Hindlimb muscle (tissue), 1 donor: ENCODE measurements around the gene SLC32A1. TPM values are rescaled to one million over a fixed set of nuclear protein-coding genes. Genes with fewer than 3 reads are reported as not detected.
A peak's percentile ranks its signal among the peaks of the same experiment; 100 is the strongest.

ENCODE experiments used
- DNase-seq: peaks from one replicate; pipeline ENCODE4 v3.0.0-alpha.2; 2013
- polyA plus RNA-seq: library from polyadenylated mRNA; unstranded; fragments of 120-200 nt; gene quantifications from one replicate; pipeline ENCODE4 v1.2.1, GENCODE V29; 2013; ENCODE audit not compliant: insufficient read length

SLC32A1 gene
- polyA plus RNA-seq, 1 donor = not detected

DNA sequence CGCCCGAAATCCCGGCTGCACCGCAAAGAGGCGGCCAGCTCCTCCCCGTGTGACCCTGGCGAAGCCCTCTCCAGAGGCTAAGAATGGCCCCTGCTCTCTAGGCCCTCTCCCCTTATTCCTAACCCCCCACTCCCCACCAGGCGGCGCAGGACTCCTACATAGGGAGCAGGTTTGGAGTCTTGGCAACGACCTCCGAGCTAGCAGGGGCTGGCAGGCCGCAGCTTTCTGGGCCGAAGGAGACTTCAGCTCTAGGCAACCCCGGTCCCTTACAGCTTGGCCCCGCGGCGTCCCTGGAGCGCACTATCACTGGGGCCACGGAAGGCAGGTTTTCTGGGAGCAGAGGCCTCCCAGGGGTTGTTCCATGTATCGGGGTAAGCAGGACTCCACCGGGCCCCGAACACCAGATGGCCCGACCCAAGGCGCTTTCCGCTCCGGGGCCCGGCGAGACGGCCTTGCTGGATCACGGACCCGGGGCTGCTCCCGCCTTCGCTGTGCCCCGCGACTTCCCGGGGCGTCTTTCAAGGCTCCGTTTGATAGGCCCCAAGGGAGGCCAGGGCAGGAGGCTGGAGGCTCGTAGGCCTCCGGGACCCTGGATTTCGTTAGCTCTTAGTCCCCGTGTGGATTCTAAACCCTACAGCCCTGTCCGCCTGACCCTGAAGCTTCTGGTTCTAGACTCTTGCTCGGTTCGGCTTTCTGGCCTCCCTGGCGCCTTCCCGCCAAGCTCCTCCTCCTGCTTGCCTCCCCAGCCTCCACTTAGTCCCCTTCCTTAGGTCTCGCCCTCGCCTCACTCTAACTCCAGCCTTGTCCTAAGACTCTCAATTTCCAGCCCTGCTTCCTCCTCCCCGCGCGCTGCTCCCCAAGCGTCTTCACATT lies 1.9 kb downstream of the SLC32A1 start:
- no peak for DNase-seq

DNA sequence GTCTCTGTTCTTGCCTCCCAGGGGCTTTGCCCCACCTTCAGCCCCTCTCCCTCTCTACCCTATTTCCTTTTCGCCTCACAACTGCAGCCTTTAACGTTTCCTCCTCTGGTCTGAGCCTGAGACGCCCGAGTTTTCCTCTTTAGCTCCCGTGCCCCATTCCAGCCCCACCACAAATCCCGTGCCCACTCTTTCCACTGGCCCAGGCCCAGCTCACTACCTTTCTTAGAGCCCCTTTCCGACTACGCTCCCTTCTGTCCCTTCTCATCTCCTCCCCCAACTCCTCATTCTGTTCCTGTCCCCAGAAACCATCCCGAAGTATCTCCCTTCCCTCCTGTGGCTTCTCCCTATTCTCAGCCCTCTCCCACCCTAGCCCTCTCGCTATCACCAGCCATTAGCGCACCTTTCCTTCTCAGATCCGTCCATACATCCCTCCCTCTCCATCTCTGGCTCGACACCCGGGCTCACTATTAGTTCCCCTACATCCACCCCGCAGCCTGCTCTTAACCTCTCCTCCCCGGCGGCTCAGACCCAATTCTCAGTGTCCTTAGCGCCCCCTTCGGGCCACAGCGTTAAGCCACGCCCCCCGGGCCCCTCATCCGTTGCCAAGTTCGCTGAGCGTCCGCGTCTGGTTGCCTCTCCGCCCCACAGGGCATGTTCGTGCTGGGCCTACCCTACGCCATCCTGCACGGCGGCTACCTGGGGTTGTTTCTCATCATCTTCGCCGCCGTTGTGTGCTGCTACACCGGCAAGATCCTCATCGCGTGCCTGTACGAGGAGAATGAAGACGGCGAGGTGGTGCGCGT lies 2.7 kb downstream of the SLC32A1 start:
- no peak for DNase-seq

DNA sequence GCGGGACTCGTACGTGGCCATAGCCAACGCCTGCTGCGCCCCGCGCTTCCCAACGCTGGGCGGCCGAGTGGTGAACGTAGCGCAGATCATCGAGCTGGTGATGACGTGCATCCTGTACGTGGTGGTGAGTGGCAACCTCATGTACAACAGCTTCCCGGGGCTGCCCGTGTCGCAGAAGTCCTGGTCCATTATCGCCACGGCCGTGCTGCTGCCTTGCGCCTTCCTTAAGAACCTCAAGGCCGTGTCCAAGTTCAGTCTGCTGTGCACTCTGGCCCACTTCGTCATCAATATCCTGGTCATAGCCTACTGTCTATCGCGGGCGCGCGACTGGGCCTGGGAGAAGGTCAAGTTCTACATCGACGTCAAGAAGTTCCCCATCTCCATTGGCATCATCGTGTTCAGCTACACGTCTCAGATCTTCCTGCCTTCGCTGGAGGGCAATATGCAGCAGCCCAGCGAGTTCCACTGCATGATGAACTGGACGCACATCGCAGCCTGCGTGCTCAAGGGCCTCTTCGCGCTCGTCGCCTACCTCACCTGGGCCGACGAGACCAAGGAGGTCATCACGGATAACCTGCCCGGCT lies 3.4 kb downstream of the SLC32A1 start:
- no peak for DNase-seq

DNA sequence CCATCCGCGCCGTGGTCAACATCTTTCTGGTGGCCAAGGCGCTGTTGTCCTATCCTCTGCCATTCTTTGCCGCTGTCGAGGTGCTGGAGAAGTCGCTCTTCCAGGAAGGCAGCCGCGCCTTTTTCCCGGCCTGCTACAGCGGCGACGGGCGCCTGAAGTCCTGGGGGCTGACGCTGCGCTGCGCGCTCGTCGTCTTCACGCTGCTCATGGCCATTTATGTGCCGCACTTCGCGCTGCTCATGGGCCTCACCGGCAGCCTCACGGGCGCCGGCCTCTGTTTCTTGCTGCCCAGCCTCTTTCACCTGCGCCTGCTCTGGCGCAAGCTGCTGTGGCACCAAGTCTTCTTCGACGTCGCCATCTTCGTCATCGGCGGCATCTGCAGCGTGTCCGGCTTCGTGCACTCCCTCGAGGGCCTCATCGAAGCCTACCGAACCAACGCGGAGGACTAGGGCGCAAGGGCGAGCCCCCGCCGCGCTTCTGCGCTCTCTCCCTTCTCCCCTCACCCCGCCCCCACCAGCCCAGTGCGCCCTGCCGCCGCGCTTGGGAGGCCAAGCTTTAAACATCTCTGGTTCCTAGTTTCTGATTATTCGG lies 4.0 kb downstream of the SLC32A1 start:
- DNase-seq = no peak

DNA sequence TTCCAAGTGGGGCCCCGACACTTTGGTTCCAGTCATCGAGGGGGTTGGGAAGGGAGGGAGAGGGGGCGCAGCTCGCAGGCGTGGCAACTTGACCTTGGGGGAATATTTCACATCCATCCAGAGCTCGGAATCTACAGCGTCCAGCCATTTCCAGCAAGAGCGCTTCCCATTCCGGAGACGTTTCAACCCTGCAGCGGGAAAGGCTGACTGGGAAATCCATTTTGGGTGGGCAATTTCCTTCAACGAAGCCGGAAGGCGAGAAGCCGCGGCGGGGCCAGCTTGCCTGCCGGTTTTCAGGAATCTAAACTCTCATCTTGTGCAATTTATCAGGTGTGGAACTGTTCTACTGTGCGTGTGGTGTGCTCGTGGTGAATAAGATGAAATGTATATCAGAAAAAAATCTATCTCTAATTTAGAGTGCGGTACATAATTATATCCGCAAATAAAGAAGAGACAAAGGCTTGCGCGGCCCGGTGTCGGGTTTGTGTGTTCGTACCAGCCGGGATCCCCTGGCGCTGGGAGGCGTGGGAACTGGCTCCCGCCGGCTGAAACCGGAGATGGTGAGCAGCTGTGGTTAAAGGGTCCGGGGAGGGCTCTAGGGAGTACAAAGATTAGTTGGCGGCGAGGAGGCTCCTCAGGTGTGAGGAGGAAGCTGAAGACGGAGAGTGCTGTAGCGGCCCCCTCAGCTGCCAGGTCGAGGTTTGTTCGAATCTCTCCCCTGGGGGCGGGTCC lies 4.8 kb downstream of the SLC32A1 start:
- no peak for DNase-seq

DNA sequence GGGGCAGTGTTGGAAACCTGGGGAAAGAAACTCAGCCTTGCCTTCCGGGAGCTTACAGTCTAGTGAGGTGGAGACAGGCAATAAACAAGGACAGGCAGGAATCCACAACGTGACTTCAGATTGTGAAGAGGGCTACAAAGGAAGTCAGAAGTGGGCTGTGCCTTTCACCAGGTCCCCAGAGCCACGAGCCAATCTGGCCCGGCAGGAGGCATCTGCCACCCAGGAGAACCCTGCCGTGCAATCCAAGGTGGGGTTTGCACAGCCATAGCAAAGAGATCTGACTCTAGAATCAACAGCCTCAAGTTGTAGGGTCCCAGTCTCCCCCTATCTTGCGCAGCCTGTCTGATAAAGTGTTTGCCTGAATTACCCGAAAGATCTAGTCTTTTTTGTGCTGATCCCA lies 5.5 kb downstream of the SLC32A1 start:
- no peak for DNase-seq

DNA sequence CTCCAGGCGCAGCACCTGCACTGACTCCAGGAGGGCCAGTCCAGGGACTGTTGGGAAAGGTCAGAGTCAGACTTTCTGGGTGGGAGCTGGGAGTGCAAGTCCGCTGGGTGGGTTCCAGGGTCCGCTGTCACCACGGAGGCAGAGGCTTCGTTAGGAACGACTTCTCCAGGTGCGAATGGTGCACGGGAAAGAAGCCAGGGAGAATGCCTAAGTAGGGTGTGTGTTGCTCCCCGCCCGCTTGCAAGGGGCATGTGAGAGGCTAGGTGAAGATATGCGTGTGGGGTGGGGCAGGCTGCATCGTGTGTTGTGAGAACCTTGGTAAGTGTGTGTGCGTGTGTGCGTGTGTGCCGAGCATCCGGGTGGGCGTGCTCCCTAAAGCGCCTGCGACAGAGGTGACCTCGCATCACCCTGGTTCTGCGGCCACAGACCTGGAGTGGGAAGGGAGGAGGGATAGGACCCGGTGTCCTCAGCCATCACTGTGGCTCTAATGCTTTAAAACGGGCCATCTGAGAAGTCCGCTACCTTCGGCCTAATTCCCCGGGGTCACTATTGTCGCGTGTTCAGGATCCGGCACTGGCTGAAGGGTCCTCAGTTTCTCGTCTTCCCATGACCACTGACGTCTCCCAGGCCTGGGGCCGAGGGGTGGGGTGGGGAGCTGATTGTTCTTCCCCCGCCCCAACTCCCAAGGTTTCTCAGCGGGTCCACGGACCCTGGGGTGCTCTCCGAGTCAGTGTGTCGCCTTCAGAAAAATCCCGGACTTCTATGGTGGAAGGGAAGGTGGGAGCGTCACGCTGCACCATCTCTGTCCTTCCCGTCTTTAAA lies 6.1 kb downstream of the SLC32A1 start:
- no peak for DNase-seq

DNA sequence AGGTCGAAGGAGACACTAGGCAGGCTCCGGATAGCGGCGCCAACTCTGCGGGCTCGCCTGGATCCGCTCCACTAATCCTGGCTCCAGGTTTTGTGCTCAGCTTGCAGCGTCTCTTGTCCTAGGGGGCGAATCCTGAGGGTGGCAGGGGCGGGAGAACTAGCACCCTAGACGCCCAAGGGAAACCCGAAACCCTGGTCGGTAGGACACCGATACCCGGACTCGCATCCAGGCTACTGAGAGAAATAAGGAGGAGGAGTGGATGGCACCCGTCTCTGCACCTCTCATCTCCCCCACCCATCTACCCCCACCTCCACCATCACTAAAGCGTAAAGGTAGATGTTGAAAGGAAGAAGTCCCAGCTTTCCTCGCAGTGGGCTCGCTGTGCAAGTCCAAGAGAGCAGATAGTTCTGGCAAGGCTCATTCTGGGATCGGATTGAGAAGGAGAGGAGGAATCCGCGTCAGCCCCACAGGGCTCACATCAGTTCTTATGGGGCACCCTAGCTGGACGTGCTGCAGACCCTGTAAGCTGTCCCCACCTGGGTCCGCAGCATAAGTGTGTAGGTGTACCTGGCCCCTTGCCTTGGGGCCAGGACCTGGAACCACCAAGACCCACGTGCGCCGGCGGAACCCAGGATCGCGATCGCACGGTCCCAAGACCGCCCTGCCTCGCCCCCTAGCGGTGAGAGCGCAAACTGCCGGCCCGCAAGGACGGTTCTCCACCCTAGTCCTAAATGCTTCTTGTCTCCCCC lies 6.9 kb downstream of the SLC32A1 start:
- DNase-seq = peak; percentile 55

DNA sequence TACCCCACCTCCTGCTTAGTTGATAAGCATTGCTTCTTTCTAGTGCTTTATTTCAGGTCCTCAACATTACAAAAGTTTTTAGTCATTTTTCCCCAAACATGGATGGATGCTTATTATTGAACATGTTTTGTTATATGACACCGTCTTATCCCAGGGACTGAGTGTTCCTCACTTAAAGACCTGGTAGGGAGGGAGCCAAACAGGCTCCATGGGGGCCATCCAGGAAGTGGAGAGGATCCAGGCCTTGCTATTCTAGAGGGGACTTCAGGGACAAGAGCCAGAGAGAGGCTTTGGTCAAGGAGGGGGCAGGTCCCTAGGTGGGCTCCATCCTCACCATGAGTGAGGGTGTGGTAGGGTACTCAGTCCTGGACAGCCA lies 7.4 kb downstream of the SLC32A1 start:
- DNase-seq = no peak

DNA sequence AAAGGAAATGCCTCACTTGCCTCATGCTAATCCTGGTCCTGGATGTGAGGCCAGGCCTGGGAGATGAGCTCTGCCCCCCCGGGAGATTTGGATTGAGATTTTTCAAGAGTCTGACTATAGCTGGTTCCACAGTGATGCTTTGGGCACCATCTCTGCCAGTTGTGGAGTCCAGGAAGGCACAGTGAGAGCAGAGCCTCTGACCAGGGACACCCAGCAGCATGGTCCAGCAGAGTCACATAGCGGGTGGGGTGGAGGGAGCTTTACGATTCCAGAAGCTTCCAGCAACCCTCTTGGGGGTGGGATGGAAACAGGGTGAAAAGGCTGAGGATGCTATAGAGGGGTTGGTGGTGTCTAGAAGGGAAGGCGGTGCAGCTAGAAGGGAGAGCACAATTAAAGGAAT lies 8.7 kb downstream of the SLC32A1 start:
- no peak for DNase-seq

DNA sequence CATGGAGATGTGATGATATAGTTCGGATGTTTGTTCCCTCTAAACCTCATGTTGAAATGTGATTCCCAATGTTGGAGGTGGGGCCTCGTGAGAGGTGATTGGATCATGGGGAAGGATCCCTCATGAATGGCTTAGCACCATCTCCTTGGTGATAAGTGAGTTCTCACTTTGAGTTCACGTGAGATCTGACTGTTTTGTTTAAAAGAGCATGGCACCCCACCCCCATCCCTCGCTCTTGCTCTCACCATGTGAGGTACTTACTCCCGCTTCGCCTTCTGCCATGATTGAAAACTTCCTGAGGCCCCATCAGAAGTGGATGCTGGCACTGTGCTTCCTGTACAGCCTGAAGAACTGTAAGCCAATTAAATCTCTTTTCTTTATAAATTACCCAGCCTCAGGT lies 10.9 kb downstream of the SLC32A1 start:
- no peak for DNase-seq

DNA sequence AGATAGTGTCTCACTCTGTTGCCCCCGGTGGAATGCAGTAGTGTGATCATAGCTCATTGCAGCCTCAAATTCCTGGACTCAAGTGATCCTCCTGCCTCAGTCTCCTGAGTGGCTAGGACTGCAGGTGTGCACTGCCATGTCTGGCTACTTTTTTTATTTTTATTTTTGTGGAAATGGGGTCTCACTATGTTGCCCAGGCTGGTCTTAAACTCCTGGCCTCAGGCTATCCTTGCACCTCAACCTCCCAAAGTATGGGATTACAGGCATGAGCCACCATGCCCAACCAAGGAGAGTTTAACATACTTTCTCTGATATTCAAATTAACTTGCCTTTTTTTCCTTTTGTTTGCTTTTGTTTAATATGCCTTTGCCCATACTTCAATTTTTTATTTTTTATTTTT lies 13.6 kb downstream of the SLC32A1 start:
- no peak for DNase-seq

DNA sequence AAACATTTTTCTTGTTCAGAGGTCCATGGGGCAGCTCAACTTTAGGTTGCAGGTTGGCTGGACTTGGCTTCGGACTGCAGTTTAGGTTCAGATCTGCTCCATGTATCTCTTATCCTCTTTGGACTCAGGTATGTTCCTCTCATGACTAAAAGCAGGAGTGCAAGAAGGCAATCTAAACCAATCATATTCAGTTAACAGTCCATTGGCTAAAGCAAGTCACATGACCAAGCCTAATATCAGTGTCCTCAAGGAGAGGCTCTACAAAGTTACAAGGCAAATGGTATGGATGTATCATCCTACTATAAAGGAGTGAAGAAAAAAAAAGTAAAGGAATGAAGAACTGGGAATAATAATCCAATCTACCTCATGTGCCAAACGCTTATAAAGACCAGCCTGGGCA lies 21.5 kb downstream of the SLC32A1 start:
- no peak for DNase-seq

DNA sequence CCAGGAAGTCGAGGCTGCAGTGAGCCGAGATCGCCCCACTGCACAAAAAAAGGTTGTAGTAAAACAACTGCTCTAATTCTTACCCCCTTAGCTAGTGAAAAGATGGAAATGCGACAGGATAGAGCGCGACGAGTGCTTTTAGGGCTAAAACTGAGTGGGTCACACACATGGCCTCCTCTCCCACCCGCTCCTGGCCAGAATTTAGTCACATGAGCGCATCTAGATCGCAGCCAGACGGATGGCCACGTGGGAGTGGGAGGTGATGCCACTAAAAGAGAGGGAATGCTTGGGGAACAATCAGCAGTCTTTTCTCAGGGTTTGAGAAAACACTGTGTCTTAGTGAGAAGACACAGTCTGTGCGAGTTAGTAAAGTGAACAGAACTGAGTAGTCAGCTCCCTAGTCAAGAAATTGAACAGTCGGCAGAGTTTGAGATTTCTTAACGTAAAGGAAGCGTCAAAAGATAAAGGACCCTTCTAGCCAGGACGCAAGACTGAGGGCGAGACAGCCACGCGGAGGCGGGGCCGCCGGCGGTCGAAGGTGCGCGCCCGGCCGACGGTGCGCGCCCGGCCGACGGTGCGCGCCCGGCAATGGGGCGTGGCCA lies 23.3 kb downstream of the SLC32A1 start:
- DNase-seq = no peak

DNA sequence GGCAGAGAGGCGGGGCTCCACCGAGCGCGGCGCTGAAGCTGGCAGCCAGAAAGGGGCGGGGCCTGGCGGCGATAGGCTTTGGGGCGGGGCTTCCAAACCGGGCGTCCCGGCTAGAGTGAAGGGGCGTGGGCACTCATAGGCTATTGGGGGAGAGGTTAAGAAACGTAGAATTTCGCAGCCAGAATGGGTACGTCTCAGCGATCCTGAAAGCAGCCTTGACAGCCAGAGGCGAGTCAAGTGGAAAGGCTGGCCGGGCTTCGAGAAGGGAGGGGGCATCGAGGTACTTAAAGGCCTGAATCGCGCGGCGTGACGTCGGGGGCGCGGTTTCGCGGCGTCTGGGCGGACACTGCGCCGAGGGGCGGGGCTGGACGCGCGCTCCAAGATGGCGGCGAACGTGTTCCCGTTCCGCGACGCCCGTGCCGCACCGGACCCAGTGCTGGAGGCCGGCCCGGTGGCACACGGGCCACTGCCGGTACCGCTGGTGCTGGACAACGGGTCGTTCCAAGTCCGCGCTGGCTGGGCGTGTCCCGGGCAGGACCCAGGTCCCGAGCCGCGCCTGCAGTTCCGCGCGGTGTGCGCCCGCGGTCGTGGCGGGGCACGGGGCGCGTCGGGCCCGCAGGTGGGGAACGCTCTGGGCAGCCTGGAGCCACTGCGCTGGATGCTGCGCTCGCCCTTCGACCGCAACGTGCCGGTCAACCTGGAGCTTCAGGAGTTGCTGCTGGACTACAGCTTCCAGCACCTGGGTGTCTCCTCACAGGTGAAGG lies 24.0 kb downstream of the SLC32A1 start, which contains the start of gene ACTR5:
Gene ACTR5 (plus strand): TSS at position 364 of the 764 bp plus-strand sequence. CDS start 19 bp downstream, at position 383.
- DNase-seq = peak; percentile 93

DNA sequence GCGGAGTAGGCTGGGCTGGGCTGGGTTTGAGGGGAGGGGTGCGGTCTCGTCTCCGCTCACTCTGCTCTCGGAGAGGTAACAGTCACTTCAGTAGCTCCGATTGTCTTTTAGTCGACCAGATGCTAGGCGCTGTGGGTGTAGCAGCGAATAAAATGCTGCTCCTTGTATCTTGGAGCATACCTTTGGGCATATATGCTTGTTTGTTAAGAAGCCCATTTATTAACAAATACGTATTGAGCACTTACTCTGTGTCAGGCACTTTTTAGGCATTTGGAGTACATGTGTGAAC lies 24.5 kb downstream of the SLC32A1 start:
- DNase-seq = no peak

DNA sequence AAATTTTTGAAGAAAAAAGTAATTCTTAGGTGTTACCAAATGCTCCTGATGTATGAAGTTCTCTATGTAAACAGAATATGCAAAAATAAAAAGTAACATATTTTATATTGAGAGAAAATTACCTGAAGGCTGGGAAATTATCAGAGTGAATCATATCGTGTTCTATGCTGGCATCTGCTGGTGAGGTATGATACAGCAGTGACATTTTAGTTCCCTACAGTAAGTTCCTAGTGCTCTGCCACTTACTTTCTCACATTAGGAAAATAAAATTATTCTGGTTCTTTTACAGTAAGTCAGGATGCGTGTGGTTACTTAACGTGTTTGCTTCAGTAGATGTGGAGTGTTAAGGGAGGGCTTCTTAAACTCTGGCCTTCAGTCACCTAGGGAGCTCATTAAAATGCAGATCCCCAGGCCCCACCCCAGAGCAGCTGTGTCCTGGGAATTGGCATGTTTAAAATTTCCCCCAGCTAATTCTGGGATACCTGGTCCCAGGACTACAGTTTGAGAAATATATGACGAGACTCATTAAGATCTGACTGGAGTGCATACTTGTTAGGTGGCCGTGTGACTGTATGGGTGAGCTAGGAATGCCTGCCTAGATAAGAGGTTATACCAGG lies 27.2 kb downstream of the SLC32A1 start:
- no peak for DNase-seq

DNA sequence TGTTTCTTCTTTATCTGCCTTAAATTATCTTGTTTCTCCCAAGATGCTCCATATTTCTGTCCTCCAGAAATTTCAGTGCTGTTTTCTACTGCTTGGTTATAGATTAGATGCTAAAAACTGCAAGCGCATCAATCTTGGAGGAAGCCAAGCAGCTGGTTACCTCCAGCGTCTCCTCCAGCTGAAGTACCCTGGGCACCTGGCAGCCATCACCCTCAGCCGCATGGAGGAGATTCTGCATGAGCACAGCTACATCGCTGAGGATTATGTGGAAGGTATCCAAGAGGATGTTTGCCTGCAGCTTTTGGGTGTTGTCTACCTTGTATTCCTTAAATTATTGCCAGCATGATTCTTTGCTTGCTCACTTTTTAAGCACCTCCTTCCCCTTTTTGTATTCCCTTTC lies 27.7 kb downstream of the SLC32A1 start:
- no peak for DNase-seq

DNA sequence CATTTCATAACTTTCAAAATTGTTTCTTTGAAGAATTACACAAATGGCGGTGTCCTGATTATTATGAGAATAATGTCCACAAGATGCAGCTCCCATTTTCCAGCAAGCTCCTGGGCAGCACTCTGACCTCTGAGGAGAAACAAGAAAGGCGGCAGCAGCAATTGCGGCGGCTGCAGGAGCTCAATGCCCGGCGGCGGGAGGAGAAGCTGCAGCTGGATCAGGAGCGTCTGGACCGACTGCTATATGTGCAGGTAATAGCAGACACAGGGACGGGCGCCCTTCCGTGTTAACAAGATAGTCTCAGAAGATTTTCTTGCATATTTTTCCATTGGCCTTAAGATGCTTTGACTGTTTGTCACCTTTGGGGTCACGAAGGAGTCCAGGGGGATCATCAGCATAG lies 30.6 kb downstream of the SLC32A1 start:
- no peak for DNase-seq
